OCI-LY3 (cell line): ENCODE results near the gene B3GAT3.
A peak's percentile ranks its signal among the peaks of the same experiment; 100 is the strongest.

Source experiments
- H2AFZ ChIP-seq: fragments of 200-600, 300-600 bp; shearing (Covaris generic); 2 replicates; pipeline ENCODE4 v1.6.0; 2014; ENCODE audit warnings: antibody characterized with exemption, low read depth, low read length
- H3K27ac ChIP-seq: fragments of 200-600, 300-600 bp; sonication (generic); 2 replicates; pipeline ENCODE4 v1.5.1; 2014; ENCODE audit warnings: mild to moderate bottlenecking, low read length, moderate library complexity, mixed read lengths
- H3K27me3 ChIP-seq: fragments of 200-600, 300-600 bp; sonication (generic); 2 replicates; pipeline ENCODE4 v1.6.1; 2014; ENCODE audit warnings: low read depth, low read length, mixed read lengths
- H3K36me3 ChIP-seq: fragments of 200-600, 300-600 bp; sonication (generic); replicated peaks from 2 replicates; pipeline ENCODE3; 2014; ENCODE audit warnings: low read depth, low read length, mixed read lengths
- H3K4me1 ChIP-seq: fragments of 300-600, 200-600 bp; sonication (generic); 2 replicates; pipeline ENCODE4 v1.6.1; 2014; ENCODE audit warnings: low read length, mixed read lengths
- H3K4me2 ChIP-seq: fragments of 200-600, 300-600 bp; sonication (generic); 2 replicates; pipeline ENCODE4 v1.6.1; 2014; ENCODE audit warnings: low read length, mixed read lengths
- H3K4me3 ChIP-seq: fragments of 300-600, 200-600 bp; sonication (generic); 2 replicates; pipeline ENCODE4 v1.5.1; 2014; ENCODE audit warnings: antibody characterized with exemption, mild to moderate bottlenecking, low read length, moderate library complexity
- H3K79me2 ChIP-seq: fragments of 300-600, 200-600 bp; shearing (Covaris generic); 2 replicates; pipeline ENCODE4 v1.6.1; 2014; ENCODE audit warnings: mild to moderate bottlenecking, low read length, mixed read lengths
- H3K9ac ChIP-seq: fragments of 300-600, 200-600 bp; shearing (Covaris generic); 2 replicates; pipeline ENCODE4 v1.6.0; 2014; ENCODE audit warnings: mild to moderate bottlenecking, low read length, moderate library complexity
- H3K9me3 ChIP-seq: fragments of 200-600, 300-600 bp; shearing (Covaris generic); 2 replicates; pipeline ENCODE4 v1.6.1; 2014; ENCODE audit warnings: low read length, mixed read lengths; ENCODE audit not compliant: insufficient read depth
- H4K20me1 ChIP-seq: fragments of 200-600, 300-600 bp; sonication (generic); 2 replicates; pipeline ENCODE4 v1.6.1; 2016; ENCODE audit warnings: low read length, mixed read lengths; ENCODE audit not compliant: insufficient read depth
- EZH2phosphoT487 ChIP-seq: fragments of 200-600 bp; shearing (Covaris generic); IDR thresholded peaks from 2 replicates; pipeline ENCODE4 v1.6.1; 2018; ENCODE audit warnings: antibody characterized with exemption, mixed run types, low read depth
- TF ChIP-seq, protein P1 (sequence below): fragments of 200-600, 300-600 bp; sonication (generic); IDR thresholded peaks from 2 replicates; pipeline ENCODE4 v1.5.1; 2014; ENCODE audit warnings: antibody characterized with exemption, low read length, low read depth

B3GAT3 gene

DNA sequence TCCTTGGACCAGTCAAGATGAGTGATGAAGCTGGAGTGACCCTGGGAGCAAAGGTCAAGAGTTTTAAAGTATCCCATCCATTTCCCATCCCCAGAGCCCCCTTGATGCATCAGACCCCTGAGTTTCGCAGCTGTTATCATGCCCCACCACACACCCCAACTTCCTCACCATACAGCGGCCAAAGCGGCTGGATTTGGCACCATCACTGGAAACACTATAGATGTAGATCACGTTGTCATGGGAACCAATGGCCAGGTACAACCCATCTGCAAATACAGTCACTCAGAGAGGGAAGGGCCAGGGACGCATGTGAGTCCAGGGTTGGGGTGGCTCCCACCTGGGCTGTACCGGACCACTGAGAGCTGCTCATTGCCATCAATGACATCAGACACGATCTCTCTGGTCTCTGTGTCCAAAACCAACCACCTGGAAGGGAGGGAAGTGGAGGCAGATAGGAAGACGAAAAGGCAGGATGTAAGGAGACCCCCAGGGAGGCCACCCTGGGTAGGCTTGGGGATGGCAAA, 17.9 kb downstream of the B3GAT3 start:
- peaks cover 20% of the 10 kb centered on the region for H3K4me1 ChIP-seq
- H3K27me3 ChIP-seq, result no peaks in the 10 kb centered on the region
- H3K36me3 ChIP-seq, result peaks cover 30% of the 10 kb centered on the region
- no peak overlapping the region for H2AFZ ChIP-seq
- no peak overlapping the region for H3K4me2 ChIP-seq
- H3K79me2 ChIP-seq, result peaks cover 28% of the 10 kb centered on the region
- H4K20me1 ChIP-seq, result no peaks in the 10 kb centered on the region
- H3K27ac ChIP-seq, result no peak overlapping the region
- H3K9me3 ChIP-seq, result no peaks in the 10 kb centered on the region
- TF ChIP-seq, protein P1, sequence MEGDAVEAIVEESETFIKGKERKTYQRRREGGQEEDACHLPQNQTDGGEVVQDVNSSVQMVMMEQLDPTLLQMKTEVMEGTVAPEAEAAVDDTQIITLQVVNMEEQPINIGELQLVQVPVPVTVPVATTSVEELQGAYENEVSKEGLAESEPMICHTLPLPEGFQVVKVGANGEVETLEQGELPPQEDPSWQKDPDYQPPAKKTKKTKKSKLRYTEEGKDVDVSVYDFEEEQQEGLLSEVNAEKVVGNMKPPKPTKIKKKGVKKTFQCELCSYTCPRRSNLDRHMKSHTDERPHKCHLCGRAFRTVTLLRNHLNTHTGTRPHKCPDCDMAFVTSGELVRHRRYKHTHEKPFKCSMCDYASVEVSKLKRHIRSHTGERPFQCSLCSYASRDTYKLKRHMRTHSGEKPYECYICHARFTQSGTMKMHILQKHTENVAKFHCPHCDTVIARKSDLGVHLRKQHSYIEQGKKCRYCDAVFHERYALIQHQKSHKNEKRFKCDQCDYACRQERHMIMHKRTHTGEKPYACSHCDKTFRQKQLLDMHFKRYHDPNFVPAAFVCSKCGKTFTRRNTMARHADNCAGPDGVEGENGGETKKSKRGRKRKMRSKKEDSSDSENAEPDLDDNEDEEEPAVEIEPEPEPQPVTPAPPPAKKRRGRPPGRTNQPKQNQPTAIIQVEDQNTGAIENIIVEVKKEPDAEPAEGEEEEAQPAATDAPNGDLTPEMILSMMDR, result no peak
- no peak for TF ChIP-seq EZH2phosphoT487
- no peak overlapping the region for H3K9ac ChIP-seq
- H3K4me3 ChIP-seq, result no peak overlapping the region

DNA sequence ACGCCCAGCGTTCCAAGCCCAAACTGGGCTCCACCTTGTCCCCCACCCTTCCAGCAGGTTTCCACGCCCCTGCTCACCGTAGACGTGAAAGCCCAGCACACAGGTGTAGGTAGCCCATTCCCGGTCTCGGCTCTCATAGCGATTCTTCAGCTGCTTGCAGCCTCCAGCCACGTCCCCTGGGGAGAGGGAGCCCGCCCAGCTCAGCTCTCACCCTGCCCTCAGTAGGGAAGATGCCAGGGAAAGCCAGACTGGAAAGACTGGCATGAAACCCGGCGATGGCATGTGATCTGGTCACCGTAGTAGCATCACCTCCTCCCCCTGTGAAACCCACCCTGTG, 18.7 kb downstream of the B3GAT3 start:
- H4K20me1 ChIP-seq, result no peaks in the 10 kb centered on the region
- peaks cover 36% of the 10 kb centered on the region for H3K79me2 ChIP-seq
- H3K27me3 ChIP-seq, result no peaks in the 10 kb centered on the region
- H3K9ac ChIP-seq, result no peak overlapping the region
- H3K4me3 ChIP-seq, result no peak overlapping the region
- H3K36me3 ChIP-seq, result peaks cover 38% of the 10 kb centered on the region
- H2AFZ ChIP-seq, result no peak overlapping the region
- H3K9me3 ChIP-seq, result no peaks in the 10 kb centered on the region
- no peak overlapping the region for H3K27ac ChIP-seq
- H3K4me1 ChIP-seq, result peaks cover 25% of the 10 kb centered on the region
- TF ChIP-seq, protein P1, result no peak
- no peak for TF ChIP-seq EZH2phosphoT487
- H3K4me2 ChIP-seq, result no peak overlapping the region

DNA sequence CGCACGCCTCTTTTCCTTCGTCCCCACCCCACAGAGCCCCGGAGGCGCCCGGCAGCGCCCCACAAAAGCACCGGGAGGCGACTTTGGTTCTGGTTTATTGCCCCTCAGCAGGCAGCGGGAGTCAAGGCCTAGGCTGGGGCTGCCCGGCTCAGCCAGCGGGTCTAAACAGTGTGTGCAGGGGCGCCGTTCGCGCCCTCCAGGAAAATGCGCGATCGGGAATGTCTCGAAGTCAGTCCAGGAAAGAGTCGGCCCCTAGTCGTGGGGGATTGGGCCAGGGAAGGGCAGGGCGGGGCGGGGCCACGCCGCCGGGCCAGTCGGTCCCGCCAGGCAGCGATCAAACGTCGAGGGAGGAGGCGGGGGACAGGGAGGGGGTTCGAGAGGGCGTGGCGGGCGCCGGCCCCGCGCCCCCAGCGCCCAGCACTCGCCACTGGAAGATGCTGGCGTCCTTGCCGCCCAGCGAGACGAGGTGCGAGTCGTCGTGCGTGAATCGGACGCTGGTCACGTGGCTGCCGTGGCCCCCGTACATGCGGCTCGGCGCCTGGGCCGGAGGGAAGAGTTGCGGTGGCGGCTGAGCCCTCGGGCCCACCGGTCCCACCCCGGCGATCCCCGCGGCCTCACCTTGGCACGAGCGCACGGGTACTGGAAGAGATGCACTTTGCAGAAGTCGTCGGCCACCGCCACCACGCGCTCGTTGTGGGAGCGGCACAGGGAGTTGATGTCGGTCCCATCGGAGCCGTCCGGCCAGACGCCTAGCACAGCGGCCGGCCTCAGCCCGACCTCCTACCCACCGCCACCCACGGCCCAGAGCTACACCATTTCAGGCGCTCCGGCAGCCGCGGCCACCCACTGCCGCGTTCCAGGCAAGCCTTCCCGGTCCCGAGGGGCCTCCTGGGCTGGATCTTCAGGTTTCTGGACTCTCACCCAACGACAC, 19.4 kb downstream of the B3GAT3 start:
- Histone ChIP-seq H3K9ac (no peak overlapping the region), H3K4me3 (peak overlapping the region; percentile 30; the same call in 1 of the 2 replicates), H3K4me2 (peak overlapping the region; percentile 53), H4K20me1 (no peaks in the 10 kb centered on the region), H3K4me1 (peaks cover 25% of the 10 kb centered on the region), H3K36me3 (peaks cover 40% of the 10 kb centered on the region), H2AFZ (no peak overlapping the region), H3K9me3 (no peaks in the 10 kb centered on the region), H3K27me3 (no peaks in the 10 kb centered on the region), H3K79me2 (peaks cover 42% of the 10 kb centered on the region), H3K27ac (no peak overlapping the region)
- no peak for TF ChIP-seq EZH2phosphoT487
- TF ChIP-seq, protein P1, result no peak

DNA sequence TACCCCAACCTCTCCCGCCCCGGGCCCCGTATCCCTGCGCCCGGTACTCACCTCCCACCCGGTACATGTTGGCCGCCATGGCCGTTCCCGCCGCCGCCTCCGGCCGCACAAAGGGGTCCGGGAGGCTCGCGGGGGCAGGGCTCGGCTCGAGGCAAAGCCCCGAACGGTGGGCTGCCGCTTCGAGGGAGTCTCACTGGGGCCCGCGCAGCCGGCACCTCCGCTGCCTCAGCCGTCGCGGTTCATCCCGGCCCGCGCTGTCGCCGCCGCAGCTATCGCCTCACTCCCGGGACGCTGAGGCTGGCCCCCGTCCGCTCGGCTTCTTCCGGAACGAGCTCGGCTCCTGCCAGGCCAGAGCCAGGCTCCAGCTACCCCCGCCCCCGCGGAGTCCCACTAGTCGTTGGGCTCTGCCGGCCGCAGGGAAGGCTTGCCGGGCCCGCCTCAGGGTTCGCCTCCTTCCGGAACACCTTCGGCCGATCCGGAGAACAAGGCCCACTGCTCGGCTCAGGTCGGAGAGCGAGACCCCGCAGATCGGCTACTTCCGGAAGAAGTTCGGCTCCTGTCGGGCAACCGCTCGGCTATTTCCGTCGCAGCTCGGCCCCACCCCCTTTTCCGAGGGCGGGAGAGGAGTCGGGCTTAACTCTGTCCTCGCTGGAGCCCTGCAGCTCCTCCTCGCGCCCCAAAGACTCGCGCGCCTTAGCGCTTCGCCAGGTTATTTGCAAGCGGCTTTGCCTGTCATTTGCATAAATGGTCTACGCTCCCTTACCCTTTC, 20.2 kb downstream of the B3GAT3 start, which contains the start of gene MTA2:
MTA2 (minus strand) TSS at position 494 of the 769 bp plus-strand sequence; CDS start at position 79, 415 bp downstream.
- H3K9ac ChIP-seq, result peak within 1 kb of the TSS; percentile 97
- H3K4me3 ChIP-seq, result peak within 1 kb of the TSS; percentile 87
- no peaks in the 10 kb centered on the region for H4K20me1 ChIP-seq
- 0 out of 2 replicates have a peak within 1 kb of the TSS, but pooled peaks have one; percentile 20 for H2AFZ ChIP-seq
- TF ChIP-seq, protein P1, result no peak
- no peak for TF ChIP-seq EZH2phosphoT487
- peak within 1 kb of the TSS; percentile 88 for H3K4me2 ChIP-seq
- no peaks in the 10 kb centered on the region for H3K27me3 ChIP-seq
- H3K79me2 ChIP-seq, result peaks cover 43% of the 10 kb centered on the region
- H3K4me1 ChIP-seq, result peaks cover 25% of the 10 kb centered on the region
- no peaks in the 10 kb centered on the region for H3K9me3 ChIP-seq
- peak within 1 kb of the TSS; percentile 82 for H3K27ac ChIP-seq
- peaks cover 45% of the 10 kb centered on the region for H3K36me3 ChIP-seq
